Brain microvascular endothelial cell (primary cell): ENCODE results near the gene TULP1.

Experiments used
- DNase-seq: peaks from one replicate; pipeline ENCODE4 v3.0.0-alpha.2; 2020
- H3K27ac ChIP-seq: fragments of 250-450 bp; sonication (Bioruptor Pico); 2 replicates; pipeline ENCODE4 v1.5.1; 2020; ENCODE audit warnings: mild to moderate bottlenecking, moderate library complexity
- H3K27me3 ChIP-seq: fragments of 250-450 bp; sonication (Bioruptor Pico); replicated peaks from 2 replicates; pipeline ENCODE4 v1.5.1; 2020; ENCODE audit warnings: mild to moderate bottlenecking
- H3K36me3 ChIP-seq: fragments of 250-450 bp; sonication (Bioruptor Pico); replicated peaks from 2 replicates; pipeline ENCODE4 v1.5.1; 2020; ENCODE audit warnings: mild to moderate bottlenecking
- H3K4me3 ChIP-seq: 2 replicates; pipeline ENCODE4 v1.5.1; 2011; ENCODE audit warnings: low read depth, mild to moderate bottlenecking, control low read depth, low read length, moderate library complexity
- CTCF ChIP-seq: IDR thresholded peaks from 2 replicates; pipeline ENCODE4 v1.5.1; 2011; ENCODE audit warnings: low read depth, mild to moderate bottlenecking, moderate library complexity, low read length, control low read depth, inconsistent platforms; ENCODE audit errors: missing control alignments
- in situ Hi-C: cut with HindIII; loops from 2 replicates; pipeline ENCODE4 v1.10.0; 2017; ENCODE audit warnings: low sequenced_read_pairs, low pct_ligation_motif_present

TULP1 gene

DNA sequence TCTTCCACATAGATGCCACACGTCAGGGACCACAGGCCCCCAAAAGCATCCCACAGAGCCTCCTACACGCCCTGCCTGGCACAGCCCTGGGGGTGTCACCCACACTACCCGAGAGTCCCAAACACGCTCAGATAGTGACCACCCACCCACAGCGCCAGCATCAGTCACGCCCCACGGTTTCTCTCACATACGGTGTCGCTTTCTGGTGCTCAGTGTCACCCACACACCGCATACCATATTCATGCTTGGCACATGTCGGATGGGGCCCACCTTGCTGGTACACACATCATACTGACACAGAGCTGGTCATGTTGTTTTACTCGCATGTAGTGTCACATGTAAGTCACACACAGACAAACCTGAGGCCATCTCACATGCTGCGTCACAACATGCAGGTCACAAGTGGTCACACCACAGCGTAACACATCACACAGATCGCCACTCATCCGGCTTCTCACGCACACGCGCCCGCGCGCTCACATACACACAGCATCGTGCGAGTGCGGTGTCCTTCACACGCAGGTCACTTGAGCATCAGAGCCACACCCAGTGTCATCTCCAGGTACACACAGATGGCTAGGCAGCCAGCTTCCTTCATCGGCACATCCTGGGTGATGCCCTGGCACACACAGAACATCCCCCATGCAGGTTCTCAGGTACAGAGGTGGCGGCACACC, 19.3 kb downstream of the TULP1 start:
- in situ Hi-C loops: no loop called here
- TF ChIP-seq CTCF: no peak
- Histone ChIP-seq H3K4me3 (no peak overlapping the region), H3K27ac (no peak overlapping the region), H3K36me3 (no peaks in the 10 kb centered on the region), H3K27me3 (no peaks in the 10 kb centered on the region)
- no peak for DNase-seq

DNA sequence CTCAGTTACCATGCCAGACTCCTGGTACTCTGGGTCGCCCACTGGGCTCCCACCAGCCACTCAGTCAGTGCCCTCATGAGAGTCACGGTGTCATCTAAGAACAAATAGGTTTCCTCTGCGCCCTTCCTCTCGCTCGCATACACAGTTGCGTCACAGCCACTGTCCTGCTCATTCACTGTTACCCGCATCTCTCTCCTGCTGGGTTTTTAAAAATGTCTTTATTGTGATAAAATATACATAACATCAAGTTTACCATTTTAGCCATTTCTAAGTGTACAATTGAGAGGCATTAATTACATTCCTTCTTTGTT, 19.8 kb downstream of the TULP1 start:
- TF ChIP-seq CTCF: no peak
- no peak overlapping the region for H3K27ac ChIP-seq
- in situ Hi-C loops: no loop called here

GRCh38 chr6:35492258-35492973, 20.3 kb downstream of the TULP1 start:
- no peak overlapping the region for H3K4me3 ChIP-seq
- no peak for TF ChIP-seq CTCF
- no peak for DNase-seq
- H3K27ac ChIP-seq: no peak overlapping the region
- in situ Hi-C loops: no loop called here
- H3K27me3 ChIP-seq: no peaks in the 10 kb centered on the region
- no peaks in the 10 kb centered on the region for H3K36me3 ChIP-seq

More for the DNA sequence above, 19.8 kb downstream of the TULP1 start:
- H3K4me3 ChIP-seq: no peak overlapping the region
- no peaks in the 10 kb centered on the region for H3K36me3 ChIP-seq
- no peak for DNase-seq
- H3K27me3 ChIP-seq: no peaks in the 10 kb centered on the region

DNA sequence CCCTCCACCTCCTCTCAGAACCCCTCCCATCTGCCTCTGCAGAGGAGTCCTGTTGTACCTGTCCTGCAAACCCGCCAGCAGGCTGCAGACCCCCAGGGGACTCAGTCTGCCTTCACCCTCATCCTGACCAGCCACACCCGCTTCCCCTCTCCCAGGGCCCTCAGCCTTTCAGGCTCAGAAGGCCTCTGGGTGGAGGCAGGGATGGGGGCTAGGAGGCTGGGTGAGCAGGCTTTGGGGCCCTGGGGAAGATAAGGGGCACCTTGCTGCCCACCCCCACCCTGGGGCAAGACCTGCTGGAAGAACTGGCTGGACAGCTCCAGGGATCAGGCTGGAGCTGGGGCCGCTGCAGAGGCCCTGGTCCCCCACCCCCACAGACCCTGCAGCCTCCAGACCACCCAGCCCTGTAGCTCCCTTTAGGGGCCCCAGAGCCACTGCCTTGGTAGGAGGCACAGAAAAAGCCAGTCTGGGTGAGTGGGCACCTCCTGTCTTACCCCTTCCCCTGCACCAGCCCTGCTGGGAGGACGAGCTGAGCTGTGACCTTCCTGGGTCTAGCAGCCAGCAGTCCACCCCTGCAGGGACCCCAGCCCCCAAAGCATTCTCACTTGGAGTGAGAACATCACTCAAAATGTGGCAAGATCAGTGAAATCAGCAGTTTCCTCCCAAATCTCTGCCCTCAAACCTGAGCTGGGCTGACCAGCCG, 21.0 kb downstream of the TULP1 start:
- in situ Hi-C loops: no loop called here
- H3K4me3 ChIP-seq: no peak overlapping the region
- no peak overlapping the region for H3K27ac ChIP-seq
- TF ChIP-seq CTCF: no peak
- H3K27me3 ChIP-seq: no peaks in the 10 kb centered on the region
- H3K36me3 ChIP-seq: no peaks in the 10 kb centered on the region
- DNase-seq: no peak

- no peaks in the 10 kb centered on the region for H3K27me3 ChIP-seq
- H3K36me3 ChIP-seq: peaks cover 3% of the 10 kb centered on the region
- H3K4me3 ChIP-seq: no peak overlapping the region
- no peak for DNase-seq
- in situ Hi-C loops: no loop called here
- H3K27ac ChIP-seq: no peak overlapping the region
- no peak for TF ChIP-seq CTCF
Measured at GRCh38 chr6:35490821-35491557, 21.7 kb downstream of the TULP1 start.
